DND-41 (cell line): ENCODE results near the gene ARHGAP26.

Source experiments
- EZH2 ChIP-seq: IDR thresholded peaks from 3 replicates; pipeline ENCODE4 v1.6.1; 2012; ENCODE audit warnings: borderline replicate concordance, low read depth, mild to moderate bottlenecking, moderate library complexity, low read length, inconsistent platforms; ENCODE audit not compliant: severe bottlenecking
- TF ChIP-seq, protein P1 (sequence below): IDR thresholded peaks from 2 replicates; pipeline ENCODE4 v1.5.1; 2012; ENCODE audit warnings: borderline replicate concordance, low read length, moderate library complexity, mild to moderate bottlenecking; ENCODE audit not compliant: poor library complexity, severe bottlenecking; ENCODE audit errors: extremely low read depth

DNA sequence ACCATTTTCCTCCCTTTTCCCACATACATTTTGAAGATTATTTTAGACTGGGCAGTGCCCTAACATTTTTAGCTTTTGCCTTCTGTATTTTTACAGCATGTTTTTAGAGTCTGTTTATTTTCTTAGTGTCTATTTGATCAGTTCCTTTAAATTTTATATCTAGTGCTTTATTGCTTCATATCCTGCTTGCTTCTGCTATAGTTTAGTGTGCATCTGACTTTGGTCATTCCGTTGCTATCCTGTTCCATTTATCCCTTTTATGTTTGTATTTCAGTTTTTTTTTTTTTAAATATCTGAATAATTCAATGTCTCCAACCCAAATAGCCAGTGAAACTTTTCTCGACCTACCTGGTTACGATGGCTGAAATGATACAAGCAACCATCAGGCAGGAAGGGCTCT is 203.8 kb downstream of the ARHGAP26 start:
- TF ChIP-seq, protein P1, sequence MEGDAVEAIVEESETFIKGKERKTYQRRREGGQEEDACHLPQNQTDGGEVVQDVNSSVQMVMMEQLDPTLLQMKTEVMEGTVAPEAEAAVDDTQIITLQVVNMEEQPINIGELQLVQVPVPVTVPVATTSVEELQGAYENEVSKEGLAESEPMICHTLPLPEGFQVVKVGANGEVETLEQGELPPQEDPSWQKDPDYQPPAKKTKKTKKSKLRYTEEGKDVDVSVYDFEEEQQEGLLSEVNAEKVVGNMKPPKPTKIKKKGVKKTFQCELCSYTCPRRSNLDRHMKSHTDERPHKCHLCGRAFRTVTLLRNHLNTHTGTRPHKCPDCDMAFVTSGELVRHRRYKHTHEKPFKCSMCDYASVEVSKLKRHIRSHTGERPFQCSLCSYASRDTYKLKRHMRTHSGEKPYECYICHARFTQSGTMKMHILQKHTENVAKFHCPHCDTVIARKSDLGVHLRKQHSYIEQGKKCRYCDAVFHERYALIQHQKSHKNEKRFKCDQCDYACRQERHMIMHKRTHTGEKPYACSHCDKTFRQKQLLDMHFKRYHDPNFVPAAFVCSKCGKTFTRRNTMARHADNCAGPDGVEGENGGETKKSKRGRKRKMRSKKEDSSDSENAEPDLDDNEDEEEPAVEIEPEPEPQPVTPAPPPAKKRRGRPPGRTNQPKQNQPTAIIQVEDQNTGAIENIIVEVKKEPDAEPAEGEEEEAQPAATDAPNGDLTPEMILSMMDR, result no peak
- TF ChIP-seq EZH2, result no peak
